GM18867 (cell line): ENCODE data around the gene NPAS2.

Experiments
- ATAC-seq: cut with Tn5 transposase; IDR thresholded peaks from one replicate; pipeline ENCODE4 v1.9.1; 2021; ENCODE audit warnings: mild to moderate bottlenecking, moderate library complexity; ENCODE audit not compliant: unreplicated experiment

Gene NPAS2

GRCh38 chr2:100903534-100904258 lies 83.8 kb downstream of the NPAS2 start:
- no peak for ATAC-seq

GRCh38 chr2:100905132-100905805 lies 85.3 kb downstream of the NPAS2 start:
- ATAC-seq: no peak

GRCh38 chr2:100906131-100906530 lies 86.2 kb downstream of the NPAS2 start:
- ATAC-seq: no peak

- ATAC-seq: no peak
Measured at GRCh38 chr2:100906679-100907078, 86.7 kb downstream of the NPAS2 start.

- ATAC-seq: no peak
Measured at GRCh38 chr2:100907832-100908231, 87.9 kb downstream of the NPAS2 start.

- no peak for ATAC-seq
Measured at GRCh38 chr2:100909534-100910081, 89.7 kb downstream of the NPAS2 start.

GRCh38 chr2:100910111-100910510 lies 90.2 kb downstream of the NPAS2 start:
- ATAC-seq: no peak

GRCh38 chr2:100919316-100919715 lies 99.4 kb downstream of the NPAS2 start:
- no peak for ATAC-seq

- ATAC-seq: no peak
Measured at GRCh38 chr2:100921685-100922161, 101.8 kb downstream of the NPAS2 start.

- no peak for ATAC-seq
Measured at GRCh38 chr2:100923461-100924060, 103.6 kb downstream of the NPAS2 start.

GRCh38 chr2:100924122-100924519 lies 104.2 kb downstream of the NPAS2 start:
- no peak for ATAC-seq

GRCh38 chr2:100924520-100925451 lies 104.8 kb downstream of the NPAS2 start:
- ATAC-seq: peak; percentile 99

- no peak for ATAC-seq
Measured at GRCh38 chr2:100928235-100928634, 108.3 kb downstream of the NPAS2 start.

GRCh38 chr2:100929147-100929546 lies 109.2 kb downstream of the NPAS2 start:
- no peak for ATAC-seq

GRCh38 chr2:100934504-100935371 lies 114.8 kb downstream of the NPAS2 start:
- ATAC-seq: no peak

GRCh38 chr2:100935372-100935752 lies 115.4 kb downstream of the NPAS2 start:
- no peak for ATAC-seq

- no peak for ATAC-seq
Measured at GRCh38 chr2:100936070-100936741, 116.3 kb downstream of the NPAS2 start.

GRCh38 chr2:100936972-100937542 lies 117.1 kb downstream of the NPAS2 start:
- no peak for ATAC-seq
